Skeletal muscle cell (primary cell): ENCODE measurements around the gene SAMD8.
"Not testable (repeated sequence)": the region's sequence is repeated elsewhere in the genome, so short reads cannot be mapped to it uniquely, and the experiment has no call there.

Experiments used
- DNase-seq: peaks from one replicate; pipeline ENCODE4 v3.0.0-alpha.2; 2010; ENCODE audit warnings: low read depth
- H3K4me3 ChIP-seq: 2 replicates; pipeline ENCODE4 v1.5.1; 2011; ENCODE audit warnings: low read depth, mild to moderate bottlenecking, control low read depth, low read length, moderate library complexity

SAMD8 gene

DNA sequence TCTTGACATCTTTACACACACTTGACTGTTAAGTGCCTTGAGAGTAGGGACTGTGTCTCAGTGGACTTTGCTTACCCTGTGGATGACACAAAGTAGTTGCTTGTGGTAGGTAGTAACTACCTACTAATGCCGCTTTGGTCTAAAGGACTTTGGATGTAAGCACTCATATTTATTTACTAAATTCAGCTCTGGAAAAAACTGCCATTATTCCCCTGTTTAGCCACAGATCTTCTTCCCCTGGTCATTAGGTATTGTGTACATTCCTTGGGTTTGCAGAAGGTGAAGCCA, 96.3 kb downstream of the SAMD8 start:
- H3K4me3 ChIP-seq = no peak overlapping the region
- DNase-seq = no peak

DNA sequence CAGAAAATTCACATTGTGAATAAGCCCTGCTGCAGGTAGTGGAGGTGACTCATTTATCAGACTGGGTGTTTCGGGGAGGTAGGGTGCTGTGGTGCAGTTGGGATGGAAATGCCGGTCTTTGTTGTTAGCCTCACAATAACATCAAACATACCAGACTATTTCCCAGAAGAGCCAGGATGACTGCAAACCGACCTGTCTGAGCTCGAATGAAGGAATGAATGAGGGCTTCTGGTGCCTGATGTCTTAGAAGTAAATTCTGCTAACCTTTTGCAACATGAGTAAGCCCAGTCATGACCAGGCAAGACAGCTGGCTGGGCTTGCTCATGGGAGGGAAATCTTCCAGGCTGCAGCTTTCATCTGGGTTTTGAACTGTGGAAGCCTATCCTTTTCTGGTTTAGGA, 96.7 kb downstream of the SAMD8 start:
- H3K4me3 ChIP-seq = no peak overlapping the region
- peak; percentile 51 for DNase-seq

DNA sequence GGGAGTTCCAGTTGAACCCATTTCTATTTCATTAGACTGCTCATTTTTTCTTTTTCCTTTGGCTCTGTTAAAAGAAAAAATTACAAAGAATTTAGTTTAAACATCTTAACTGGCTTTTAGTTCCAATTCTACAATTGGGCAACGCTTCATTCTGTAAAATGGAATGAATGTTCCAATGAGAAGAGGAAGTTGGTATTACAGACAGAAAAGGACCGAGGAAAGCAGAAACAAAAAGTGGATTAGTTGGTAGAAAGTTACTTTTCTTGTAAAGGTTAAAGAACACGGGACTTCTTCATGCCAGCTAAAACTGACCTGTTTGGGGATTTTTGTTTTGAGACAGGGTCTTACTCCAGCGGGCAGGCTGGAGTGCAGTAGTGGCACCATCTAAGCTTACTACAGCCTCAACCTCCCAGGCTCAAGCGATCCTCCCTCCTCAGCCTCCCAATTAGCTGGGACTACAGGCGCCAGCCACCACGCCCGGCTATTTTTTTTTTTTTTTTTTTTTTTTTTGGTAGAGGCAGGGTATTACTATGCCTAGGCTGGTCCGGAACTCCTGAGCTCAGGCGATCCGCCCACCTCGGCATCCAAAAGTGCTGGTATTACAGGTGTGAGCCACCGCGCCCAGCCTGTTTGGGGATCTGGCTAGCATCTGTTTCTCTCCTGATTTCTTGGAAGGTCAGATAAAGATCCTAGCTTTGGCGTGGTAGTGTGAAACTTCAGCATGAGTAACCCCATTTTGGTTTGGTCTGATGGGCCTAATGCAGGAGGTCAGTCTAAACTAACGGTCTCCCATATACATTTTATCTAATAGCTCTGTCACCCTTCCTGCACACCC, 97.8 kb downstream of the SAMD8 start:
- H3K4me3 ChIP-seq = peak overlapping the region; percentile 93
- DNase-seq = no peak

DNA sequence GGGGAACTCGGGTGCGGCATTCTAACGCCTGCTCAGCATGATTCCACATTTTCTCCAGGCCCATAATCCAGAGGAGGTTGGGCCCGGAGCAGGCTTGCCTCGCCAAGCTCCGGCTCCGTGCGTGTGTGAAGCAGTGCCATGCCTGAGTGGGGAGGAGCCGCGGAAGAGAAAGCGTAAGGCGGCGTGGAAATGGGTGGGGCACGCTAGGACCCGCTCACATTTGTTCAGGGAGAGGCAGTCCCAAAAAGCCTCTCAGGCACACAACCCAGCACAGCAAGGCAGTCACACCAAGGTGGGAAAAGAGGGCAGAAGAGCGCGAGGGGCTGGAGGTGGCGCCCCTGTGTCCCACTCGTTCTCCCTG, 98.4 kb downstream of the SAMD8 start:
- H3K4me3 ChIP-seq = peak overlapping the region; percentile 93
- peak; percentile 31 for DNase-seq

DNA sequence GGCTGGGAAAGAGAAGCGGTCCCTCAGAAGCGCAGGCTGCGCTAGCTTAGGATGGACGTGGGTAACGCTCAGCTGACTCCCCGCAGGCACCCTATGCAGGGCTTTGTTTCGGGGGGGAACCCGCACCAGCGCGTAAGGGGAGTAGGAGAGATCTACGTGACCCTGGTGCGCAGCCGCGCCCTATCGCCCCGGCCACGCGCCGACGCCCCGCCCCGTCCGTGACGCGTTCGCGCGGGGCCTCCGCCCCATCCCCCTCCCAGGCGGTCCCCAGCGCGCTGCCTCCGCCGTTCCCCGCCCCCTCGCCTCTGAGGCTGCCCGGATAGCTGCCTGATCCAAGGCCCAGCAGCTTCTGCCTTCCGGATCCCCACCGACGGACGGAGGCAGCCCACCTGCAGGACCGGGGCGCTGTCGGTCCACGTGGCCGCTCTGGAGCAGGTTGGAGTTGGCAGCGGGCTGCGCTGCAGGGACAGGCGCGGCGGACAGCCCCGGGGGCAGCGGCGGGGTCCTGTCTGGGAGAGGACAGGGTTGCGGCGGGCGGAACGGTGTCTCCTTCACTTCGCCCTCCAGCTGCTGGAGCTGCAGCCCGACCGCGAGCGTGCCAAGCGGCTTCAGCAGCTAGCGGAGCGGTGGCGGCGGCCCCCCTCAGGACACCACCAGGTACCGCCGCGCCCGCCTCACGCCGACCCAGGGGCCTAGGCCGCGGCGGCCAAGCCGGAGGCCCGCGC, 99.0 kb downstream of the SAMD8 start, which contains the start of gene VDAC2:
VDAC2 (plus strand) TSS at position 515 of the 725 bp plus-strand sequence. CDS start 363 bp downstream, outside the sequence.
- DNase-seq = peak; percentile 49
- peak within 1 kb of the TSS; percentile 93 for H3K4me3 ChIP-seq

DNA sequence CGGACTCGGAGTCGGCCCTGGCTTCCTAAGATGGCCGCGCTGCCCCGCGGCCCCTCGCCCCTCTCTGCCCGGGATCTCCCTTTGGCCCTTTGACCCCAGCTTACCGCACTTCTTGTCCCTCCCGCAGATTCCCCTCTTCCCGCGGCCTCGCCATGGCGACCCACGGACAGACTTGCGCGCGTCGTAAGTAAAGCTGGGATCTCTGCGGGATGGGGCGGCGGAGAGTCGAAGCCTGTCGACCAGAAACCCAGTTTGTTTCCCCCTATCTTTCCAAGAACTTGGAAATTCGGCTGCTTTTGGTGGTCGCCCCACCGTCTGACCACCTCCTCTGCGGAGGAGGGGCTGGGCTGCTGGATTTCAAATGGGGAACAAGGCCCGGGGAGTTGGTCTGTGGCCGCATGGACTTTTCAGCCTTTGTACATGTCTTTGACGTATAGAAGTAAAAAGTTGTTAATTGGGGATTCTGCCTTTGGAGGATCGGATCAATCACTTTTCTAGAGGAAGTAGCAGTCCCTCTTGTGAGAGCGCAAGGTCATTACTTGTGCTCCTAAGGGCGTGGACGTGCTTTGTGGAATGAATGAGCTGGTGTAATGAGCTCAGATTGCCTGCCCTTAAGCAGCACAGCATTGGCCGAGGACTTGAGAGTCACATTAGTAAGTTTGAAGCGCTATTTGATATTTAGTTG, 99.7 kb downstream of the SAMD8 start:
- H3K4me3 ChIP-seq = peak overlapping the region; percentile 93
- no peak for DNase-seq

DNA sequence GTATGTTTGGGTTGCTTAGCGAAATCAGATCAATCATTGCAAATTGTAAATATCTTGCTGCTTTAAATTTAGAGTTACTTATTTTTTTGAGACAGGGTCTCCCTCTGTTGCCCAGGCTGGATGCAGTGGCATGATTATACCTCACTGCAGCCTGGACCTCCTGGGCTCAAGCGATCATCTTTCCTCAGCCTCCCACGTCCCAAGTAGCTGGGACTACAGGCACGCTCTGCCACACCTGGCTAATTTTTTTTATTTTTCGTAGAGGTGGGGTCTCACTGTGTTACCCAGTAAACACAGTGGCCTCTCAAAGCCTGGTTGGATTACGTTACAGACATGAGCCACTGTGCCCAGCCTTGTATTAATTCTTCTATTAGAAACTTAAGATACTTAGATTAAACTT, 100.9 kb downstream of the SAMD8 start:
- H3K4me3 ChIP-seq = peak overlapping the region; percentile 93
- no peak for DNase-seq

GRCh38 chr10:75220274-75220673, 108.8 kb downstream of the SAMD8 start:
- DNase-seq = no peak
- H3K4me3 ChIP-seq = no peak overlapping the region

DNA sequence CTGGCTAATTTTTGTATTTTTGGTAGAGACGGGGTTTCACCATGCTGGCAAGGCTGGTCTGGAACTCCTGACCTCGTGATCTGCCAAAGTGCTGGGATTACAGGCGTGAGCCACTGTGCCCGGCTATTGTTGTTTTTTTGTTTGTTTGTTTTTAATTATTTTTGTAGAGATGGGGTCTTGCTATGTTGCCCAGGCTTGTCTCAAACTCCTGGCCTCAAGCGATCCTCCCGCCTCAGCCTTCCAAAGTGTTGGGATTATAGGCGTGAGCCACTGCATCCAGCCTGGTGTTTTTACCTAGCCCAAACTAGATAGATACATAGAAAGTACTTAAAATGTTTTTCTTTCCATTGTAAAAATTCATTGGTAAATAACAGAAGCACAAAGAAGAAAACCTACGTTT, 110.0 kb downstream of the SAMD8 start:
- not testable (repeated sequence) for DNase-seq, H3K4me3 ChIP-seq

DNA sequence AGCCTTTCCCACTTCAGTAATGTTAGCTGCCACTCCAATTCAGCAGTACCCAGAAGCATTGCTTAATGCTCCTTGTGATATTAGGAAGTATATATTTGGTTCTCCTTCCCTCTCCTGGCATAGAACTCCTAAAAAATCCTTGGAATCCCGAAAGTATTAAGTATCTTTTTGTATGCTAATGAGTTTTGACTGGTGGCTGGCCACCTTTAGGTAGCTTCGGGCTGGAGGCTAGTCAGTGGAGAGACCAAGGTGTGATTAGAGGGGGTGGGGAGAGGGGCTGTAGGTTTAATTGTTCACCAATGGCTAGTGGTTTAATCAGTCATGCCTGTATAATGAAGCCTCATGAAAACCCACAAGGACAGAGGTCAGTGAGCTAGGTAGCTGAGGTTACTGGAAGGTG, 112.1 kb downstream of the SAMD8 start:
- H3K4me3 ChIP-seq = no peak overlapping the region
- DNase-seq = no peak

- H3K4me3 ChIP-seq = no peak overlapping the region
These were observed 114.6 kb downstream of the SAMD8 start for GRCh38 chr10:75226095-75226494.

DNA sequence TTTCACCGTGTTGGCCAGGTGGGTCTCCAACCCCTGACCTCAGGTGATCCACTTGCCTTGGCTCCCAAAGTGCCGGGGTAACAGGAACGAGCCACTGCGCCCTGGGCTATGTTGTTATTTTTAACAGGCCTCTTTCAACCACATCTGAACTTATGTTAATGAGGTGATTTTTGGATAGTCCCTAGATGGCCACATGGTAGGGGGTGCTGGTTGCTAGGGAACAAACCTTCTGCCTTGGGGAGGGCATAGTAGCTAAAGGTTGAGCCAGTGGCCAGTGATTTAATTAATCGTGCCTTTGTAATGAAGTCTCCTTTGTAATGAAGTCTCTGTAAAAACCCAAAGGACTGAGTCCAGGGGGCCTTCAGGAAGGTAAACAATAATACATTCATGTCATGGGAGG, 115.2 kb downstream of the SAMD8 start:
- H3K4me3 ChIP-seq = no peak overlapping the region
- no peak for DNase-seq

More at GRCh38 chr10:75226095-75226494, 114.6 kb downstream of the SAMD8 start:
- no peak for DNase-seq

DNA sequence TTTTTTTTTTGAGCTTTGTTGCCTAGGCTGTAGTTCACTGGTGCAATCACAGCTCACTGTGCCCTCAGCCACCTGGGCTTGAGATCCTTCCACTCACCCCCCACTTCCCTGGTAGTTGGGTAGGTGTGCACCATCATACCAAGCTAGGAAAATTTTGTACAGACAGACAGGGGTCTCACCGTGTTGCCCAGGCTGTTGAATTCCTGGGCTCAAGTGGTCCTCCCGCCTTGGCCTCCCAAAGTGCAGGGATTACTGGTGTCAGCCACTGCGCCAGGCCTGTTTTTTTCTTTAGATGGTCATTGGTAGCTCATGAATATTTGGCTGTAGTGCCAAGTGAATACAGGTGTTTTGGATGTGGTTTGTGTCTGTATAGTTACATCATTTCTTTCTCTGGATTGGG, 116.8 kb downstream of the SAMD8 start:
- no peak overlapping the region for H3K4me3 ChIP-seq
- no peak for DNase-seq

DNA sequence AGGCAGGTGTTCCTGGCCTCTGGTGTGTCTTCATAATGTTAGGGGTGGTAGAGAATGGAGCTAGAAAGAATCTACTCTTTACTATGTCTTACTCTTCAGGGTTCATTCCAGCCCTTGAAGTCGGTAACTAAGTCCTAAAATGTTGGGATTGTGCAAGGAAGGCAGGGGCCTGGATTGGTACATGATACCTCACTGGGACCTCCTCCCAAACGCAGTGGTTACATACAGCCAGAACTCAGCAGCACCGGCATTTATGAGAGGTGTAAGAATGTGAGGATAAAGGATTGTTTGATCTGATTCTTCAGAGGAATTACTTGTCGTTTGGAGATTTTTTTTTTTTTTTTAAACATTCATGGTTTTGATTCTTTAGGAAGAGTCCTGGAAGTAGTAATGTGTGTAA, 117.4 kb downstream of the SAMD8 start:
- no peak for DNase-seq
- no peak overlapping the region for H3K4me3 ChIP-seq

DNA sequence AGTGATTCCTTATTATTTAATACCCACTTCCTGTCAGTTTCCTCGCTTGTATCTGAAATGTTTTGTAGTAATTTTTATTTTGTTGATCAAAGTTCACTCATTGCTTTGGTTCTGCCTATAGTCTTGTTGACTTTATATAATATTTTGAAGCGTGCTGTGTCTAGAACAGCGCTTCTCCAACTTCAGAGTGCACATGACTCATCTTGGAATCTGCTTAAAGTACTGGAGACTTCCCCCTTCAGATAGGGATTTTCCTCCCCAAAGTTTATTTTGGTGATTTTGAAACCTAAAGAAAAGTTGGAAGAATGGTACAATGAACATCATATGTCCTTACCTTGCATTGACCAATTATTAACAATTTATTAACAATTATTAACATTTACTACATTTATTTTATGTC, 118.5 kb downstream of the SAMD8 start:
- no peak overlapping the region for H3K4me3 ChIP-seq
- DNase-seq = no peak

DNA sequence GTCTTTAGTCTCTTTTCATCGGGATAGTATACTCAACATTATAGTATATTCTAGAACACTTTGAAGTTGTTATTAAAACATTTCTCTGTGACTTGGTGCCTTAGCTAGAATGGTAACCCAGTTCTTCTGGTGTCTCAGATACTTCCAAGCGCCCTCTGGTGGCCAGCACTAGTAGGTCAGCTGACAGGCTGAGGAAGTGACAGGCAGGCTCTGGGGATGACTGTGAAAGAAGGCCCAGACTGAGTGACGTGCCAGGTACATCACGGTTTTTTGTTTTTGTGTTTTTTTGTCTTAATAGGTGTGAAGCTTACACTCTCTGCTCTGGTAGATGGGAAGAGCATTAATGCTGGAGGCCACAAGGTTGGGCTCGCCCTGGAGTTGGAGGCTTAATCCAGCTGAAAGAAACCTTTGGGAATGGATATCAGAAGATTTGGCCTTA, 119.2 kb downstream of the SAMD8 start:
- H3K4me3 ChIP-seq = no peak overlapping the region
- DNase-seq = peak; percentile 43
